GM06990 (cell line): ENCODE data around the gene STMN1.
"Not testable (repeated sequence)": the region's sequence is repeated elsewhere in the genome, so short reads cannot be mapped to it uniquely, and the experiment has no call there.

Experiments used
- DNase-seq: peaks from one replicate; pipeline ENCODE4 v3.0.0-alpha.2; 2011; ENCODE audit not compliant: insufficient read length; ENCODE audit errors: extremely low read depth
- H3K27me3 ChIP-seq: replicated peaks from 2 replicates; pipeline ENCODE4 v1.6.0; 2011; ENCODE audit warnings: low read length; ENCODE audit not compliant: control insufficient read depth, insufficient read depth
- H3K36me3 ChIP-seq: 2 replicates; pipeline ENCODE4 v1.5.1; 2011; ENCODE audit warnings: low read length; ENCODE audit not compliant: control insufficient read depth, insufficient read depth
- H3K4me3 ChIP-seq: replicated peaks from 2 replicates; pipeline ENCODE4 v1.5.1; 2011; ENCODE audit warnings: low read depth, mild to moderate bottlenecking, control low read depth, low read length
- CTCF ChIP-seq: IDR thresholded peaks from 2 replicates; pipeline ENCODE4 v1.5.1; 2011; ENCODE audit warnings: low read length, control low read depth, mild to moderate bottlenecking, inconsistent platforms; ENCODE audit not compliant: insufficient read depth, poor library complexity, severe bottlenecking

STMN1 gene

GRCh38 chr1:25947027-25947426 is 40.8 kb upstream of the STMN1 start:
- no peak for TF ChIP-seq CTCF
- Histone ChIP-seq H3K4me3 (no peak overlapping the region), H3K36me3 (no peaks in the 10 kb centered on the region), H3K27me3 (no peaks in the 10 kb centered on the region)
- no peak for DNase-seq

DNA sequence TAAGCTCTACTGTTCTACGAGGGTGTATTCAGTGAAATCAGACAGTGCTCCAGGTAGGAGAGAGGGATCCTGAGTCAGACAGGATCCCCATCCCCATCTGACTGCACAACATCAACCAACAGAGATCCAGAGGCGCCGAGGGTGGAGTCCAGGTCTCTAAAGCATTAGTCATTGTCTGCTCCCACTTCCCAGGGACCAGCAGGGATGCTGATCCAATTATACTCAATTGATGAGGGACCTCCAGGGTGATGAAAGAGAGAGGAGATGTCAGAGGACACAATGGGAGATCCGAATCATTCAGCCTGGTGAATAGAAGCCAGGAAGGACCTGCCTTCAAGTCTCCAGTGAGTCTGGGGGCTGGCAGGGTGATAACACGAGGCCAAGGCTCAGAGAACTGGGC is 39.5 kb upstream of the STMN1 start:
- no peak for TF ChIP-seq CTCF
- Histone ChIP-seq H3K27me3 (no peaks in the 10 kb centered on the region), H3K4me3 (no peak overlapping the region), H3K36me3 (no peaks in the 10 kb centered on the region)
- DNase-seq: no peak

- no peak overlapping the region for H3K4me3 ChIP-seq
- no peaks in the 10 kb centered on the region for H3K27me3 ChIP-seq
- no peak for TF ChIP-seq CTCF
- no peak for DNase-seq
- no peaks in the 10 kb centered on the region for H3K36me3 ChIP-seq
Observed at GRCh38 chr1:25944986-25945385, 38.8 kb upstream of the STMN1 start.

DNA sequence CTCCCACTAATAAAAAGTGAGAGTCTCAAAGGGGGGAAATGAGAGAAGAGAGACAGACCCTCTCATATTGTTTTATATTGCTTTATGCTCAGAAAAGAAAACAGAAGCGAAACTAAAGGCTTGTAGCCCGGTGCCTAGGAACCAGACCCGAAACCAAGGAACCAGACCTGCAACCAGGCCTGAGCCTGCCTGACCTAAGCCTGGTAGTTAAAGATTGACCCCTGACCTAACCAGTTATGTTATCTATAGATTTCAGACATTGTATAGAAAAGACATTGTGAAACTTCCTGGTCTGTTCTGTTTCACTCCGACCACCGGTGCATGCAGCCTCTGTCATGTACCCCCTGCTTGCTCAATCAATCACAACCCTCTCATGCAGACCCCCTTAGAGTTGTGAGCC is 37.3 kb upstream of the STMN1 start:
- H3K4me3 ChIP-seq, DNase-seq, H3K36me3 ChIP-seq, H3K27me3 ChIP-seq: not testable (repeated sequence)

- no peaks in the 10 kb centered on the region for H3K36me3 ChIP-seq
- no peak overlapping the region for H3K4me3 ChIP-seq
- H3K27me3 ChIP-seq: peaks cover 2% of the 10 kb centered on the region; the same call in 1 of the 2 replicates
- no peak for TF ChIP-seq CTCF
- DNase-seq: no peak
Observed at GRCh38 chr1:25936947-25937346, 30.7 kb upstream of the STMN1 start.

- H3K4me3 ChIP-seq: no peak overlapping the region
- no peaks in the 10 kb centered on the region for H3K36me3 ChIP-seq
- no peak for DNase-seq
- peaks cover 4% of the 10 kb centered on the region for H3K27me3 ChIP-seq
- no peak for TF ChIP-seq CTCF
Observed at GRCh38 chr1:25933479-25934365, 27.5 kb upstream of the STMN1 start.

- not testable (repeated sequence) for H3K4me3 ChIP-seq, H3K36me3 ChIP-seq, DNase-seq, H3K27me3 ChIP-seq
Observed at GRCh38 chr1:25932811-25933400, 26.7 kb upstream of the STMN1 start.
